Endothelial cell (in vitro differentiated cells): ENCODE results near the gene PCDHGA1. TPM values are rescaled to one million over a fixed set of nuclear protein-coding genes. Genes with fewer than 3 reads are reported as not detected.
A peak's percentile ranks its signal among the peaks of the same experiment; 100 is the strongest.

Source experiments
- DNase-seq: peaks from one replicate; pipeline ENCODE4 v3.0.0; 2021; ENCODE audit warnings: low spot score
- H3K27ac Mint-ChIP-seq: one replicate; pipeline ENCODE4 v1.8.0; 2021; ENCODE audit warnings: mixed read lengths, inconsistent platforms; ENCODE audit not compliant: unreplicated experiment
- H3K27me3 Mint-ChIP-seq: one replicate; pipeline ENCODE4 v1.8.0; 2021; ENCODE audit warnings: mild to moderate bottlenecking, moderate library complexity, mixed read lengths, inconsistent platforms; ENCODE audit not compliant: unreplicated experiment
- H3K36me3 Mint-ChIP-seq: one replicate; pipeline ENCODE4 v1.8.0; 2021; ENCODE audit warnings: mild to moderate bottlenecking, low read depth, mixed read lengths, inconsistent platforms; ENCODE audit not compliant: unreplicated experiment
- H3K4me1 Mint-ChIP-seq: one replicate; pipeline ENCODE4 v1.8.0; 2021; ENCODE audit warnings: mild to moderate bottlenecking, mixed read lengths, inconsistent platforms; ENCODE audit not compliant: unreplicated experiment
- H3K4me3 Mint-ChIP-seq: one replicate; pipeline ENCODE4 v1.8.0; 2021; ENCODE audit warnings: mild to moderate bottlenecking, mixed read lengths, inconsistent platforms; ENCODE audit not compliant: unreplicated experiment
- H3K9me3 Mint-ChIP-seq: one replicate; pipeline ENCODE4 v1.8.0; 2021; ENCODE audit warnings: mixed read lengths, inconsistent platforms; ENCODE audit not compliant: unreplicated experiment
- CTCF ChIP-seq: fragments of 200-600 bp; sonication (generic); IDR thresholded peaks from one replicate; pipeline ENCODE4 v1.5.0; 2021; ENCODE audit warnings: antibody characterized with exemption; ENCODE audit not compliant: unreplicated experiment
- total RNA-seq: library from RNA; stranded (reverse); fragmentation: NEBNext Ultra II Directional; extraction: Animal tissue kit (Norgen Biotek cat#: 25700); gene quantifications from one replicate; pipeline ENCODE4 v1.2.1, GENCODE V29; 2021; ENCODE audit not compliant: unreplicated experiment

PCDHGA1 gene
- total RNA-seq, 1 donor from 2014 or later: 1.4 TPM

GRCh38 chr5:141366016-141366896 lies 35.9 kb downstream of the PCDHGA1 start:
- Mint-ChIP-seq H3K4me3 (peak overlapping the region; percentile 15), H3K27me3 (peaks cover 10% of the 10 kb centered on the region), H3K4me1 (peaks cover 7% of the 10 kb centered on the region), H3K36me3 (peaks cover 58% of the 10 kb centered on the region), H3K27ac (no peak overlapping the region), H3K9me3 (peaks cover 31% of the 10 kb centered on the region)
- no peak for DNase-seq
- TF ChIP-seq CTCF: no peak

- H3K27me3 Mint-ChIP-seq: peaks cover 2% of the 10 kb centered on the region
- no peak within 1 kb of the TSS for H3K27ac Mint-ChIP-seq
Measured at GRCh38 chr5:141369994-141370848, 39.9 kb downstream of the PCDHGA1 start, which contains the start of gene PCDHGB3. Gene PCDHGB3, plus strand, starts transcription at chr5:141370242. Its CDS starts 153 bp downstream, at chr5:141370395.

GRCh38 chr5:141371572-141372475 lies 41.5 kb downstream of the PCDHGA1 start:
- H3K27ac Mint-ChIP-seq: no peak overlapping the region
- H3K36me3 Mint-ChIP-seq: peaks cover 55% of the 10 kb centered on the region
- no peak for DNase-seq
- peaks cover 2% of the 10 kb centered on the region for H3K27me3 Mint-ChIP-seq
- peak overlapping the region; percentile 83 for H3K4me3 Mint-ChIP-seq
- H3K9me3 Mint-ChIP-seq: peaks cover 27% of the 10 kb centered on the region
- H3K4me1 Mint-ChIP-seq: no peaks in the 10 kb centered on the region
- TF ChIP-seq CTCF: no peak

More at GRCh38 chr5:141369994-141370848, 39.9 kb downstream of the PCDHGA1 start, which contains the start of gene PCDHGB3:
- H3K36me3 Mint-ChIP-seq: peaks cover 56% of the 10 kb centered on the region
- H3K9me3 Mint-ChIP-seq: peaks cover 28% of the 10 kb centered on the region
- peak within 1 kb of the TSS; percentile 76 for H3K4me3 Mint-ChIP-seq
- H3K4me1 Mint-ChIP-seq: no peaks in the 10 kb centered on the region
- TF ChIP-seq CTCF: no peak
- DNase-seq: no peak

- no peaks in the 10 kb centered on the region for H3K4me1 Mint-ChIP-seq
- peaks cover 62% of the 10 kb centered on the region for H3K36me3 Mint-ChIP-seq
- TF ChIP-seq CTCF: no peak
- H3K9me3 Mint-ChIP-seq: peaks cover 27% of the 10 kb centered on the region
- H3K27me3 Mint-ChIP-seq: peaks cover 2% of the 10 kb centered on the region
- H3K27ac Mint-ChIP-seq: no peak within 1 kb of the TSS
- peak within 1 kb of the TSS; percentile 73 for H3K4me3 Mint-ChIP-seq
- no peak for DNase-seq
Measured at GRCh38 chr5:141373673-141374317, 43.5 kb downstream of the PCDHGA1 start, which contains the start of gene PCDHGA6. Gene PCDHGA6, plus strand, starts transcription at chr5:141373891. Its CDS starts 193 bp downstream, at chr5:141374084.
